EL (cell line): Measurements from ENCODE around the gene KCNS1.

Experiments used
- DNase-seq: peaks from one replicate; pipeline ENCODE4 v3.0.0-alpha.2; 2016

Gene KCNS1

DNA sequence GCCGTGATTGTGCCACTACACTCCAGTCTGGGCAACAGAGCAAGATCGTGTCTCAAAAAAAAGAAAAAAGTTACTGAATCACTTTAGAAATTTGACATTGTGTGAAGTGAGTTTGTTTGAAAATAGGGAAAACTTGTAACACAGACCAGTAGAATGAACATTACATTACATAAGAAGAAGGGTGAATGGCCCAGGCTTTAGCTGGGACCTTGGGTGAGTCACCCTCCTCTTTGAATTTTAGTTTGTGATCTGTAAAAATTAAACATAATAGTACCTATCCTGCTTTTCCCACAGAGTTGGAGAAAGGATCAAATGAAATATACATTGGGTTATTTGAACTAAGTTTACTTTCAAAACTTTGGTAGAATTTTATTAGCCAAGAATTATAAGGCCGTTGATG, 56.3 kb downstream of the KCNS1 start:
- DNase-seq: peak; percentile 24

DNA sequence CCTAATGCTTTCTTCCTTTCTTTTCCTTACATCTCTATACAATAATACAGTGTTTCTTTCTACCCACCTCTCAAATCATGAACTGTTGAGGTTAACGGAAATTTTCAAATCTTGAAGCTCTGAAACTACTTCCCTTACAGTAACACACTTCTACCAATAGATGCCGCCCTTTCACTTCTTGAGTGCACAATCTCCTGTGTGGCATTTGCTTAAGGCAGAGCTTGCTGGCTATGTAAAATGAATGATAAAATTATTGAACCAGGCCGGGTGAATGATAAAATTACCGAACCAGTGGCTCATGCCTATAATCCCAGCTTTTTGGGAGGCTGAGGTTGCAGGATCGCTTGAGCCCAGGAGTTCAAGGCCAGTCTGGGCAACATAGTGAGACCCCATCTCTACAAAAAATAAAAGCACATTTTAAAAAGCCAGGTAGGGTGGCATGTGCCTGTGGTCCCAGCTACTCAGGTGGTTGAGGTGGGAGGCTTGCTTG, 56.8 kb downstream of the KCNS1 start:
- DNase-seq: peak; percentile 82

DNA sequence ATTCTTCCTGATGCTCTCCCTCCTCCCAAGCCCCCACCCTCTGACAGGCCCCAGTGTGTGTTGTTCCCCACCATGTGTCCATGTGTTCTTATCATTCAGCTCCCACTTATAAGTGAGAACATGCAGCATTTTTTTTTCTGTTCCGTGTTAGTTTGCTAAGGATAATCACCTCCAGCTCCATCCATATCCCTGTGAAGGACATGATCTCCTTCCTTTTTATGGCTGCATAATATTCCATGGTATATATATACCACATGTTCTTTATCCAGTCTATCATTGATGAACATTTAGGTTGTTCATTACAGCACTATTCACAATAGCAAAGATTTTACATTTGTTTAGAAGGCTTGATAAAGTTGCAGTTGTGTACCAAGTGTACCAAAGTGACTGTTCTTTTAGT, 57.9 kb downstream of the KCNS1 start:
- DNase-seq: no peak
